GM23338 (cell line): Measurements from ENCODE around the gene PPFIA4. TPM values are rescaled to one million over a fixed set of nuclear protein-coding genes. Genes with fewer than 3 reads are reported as not detected.

ENCODE experiments used
- ATAC-seq: fragments of 200-7000 bp; cut with Tn5 transposase; 3 replicates; pipeline ENCODE4 v1.9.1; 2020
- DNase-seq: peaks from one replicate; pipeline ENCODE4 v3.0.0-alpha.2; 2015; ENCODE audit warnings: low spot score
- H2AFZ ChIP-seq: fragments of 200-600 bp; sonication (generic); 2 replicates; pipeline ENCODE4 v1.8.0; 2016; ENCODE audit warnings: antibody characterized with exemption, mild to moderate bottlenecking, moderate library complexity
- H3F3A ChIP-seq: fragments of 200-600 bp; sonication (generic); replicated peaks from 2 replicates; pipeline ENCODE4 v1.8.0; 2017; ENCODE audit warnings: antibody characterized with exemption, mixed run types, low read depth
- H3K27ac ChIP-seq: fragments of 200-600 bp; sonication (generic); 2 replicates; pipeline ENCODE4 v1.6.1; 2016; ENCODE audit warnings: low read depth
- H3K27me3 ChIP-seq: fragments of 200-600 bp; sonication (generic); 2 replicates; pipeline ENCODE4 v1.8.0; 2016; ENCODE audit warnings: mild to moderate bottlenecking, mixed run types, moderate library complexity; ENCODE audit not compliant: insufficient read depth
- H3K36me3 ChIP-seq: fragments of 200-600 bp; sonication (generic); 2 replicates; pipeline ENCODE4 v1.8.0; 2016; ENCODE audit warnings: mild to moderate bottlenecking; ENCODE audit not compliant: insufficient read depth
- H3K4me1 ChIP-seq: fragments of 200-600 bp; sonication (generic); 2 replicates; pipeline ENCODE4 v1.8.0; 2016; ENCODE audit warnings: mild to moderate bottlenecking, moderate library complexity; ENCODE audit not compliant: insufficient read depth
- H3K4me2 ChIP-seq: fragments of 200-600 bp; sonication (generic); 2 replicates; pipeline ENCODE4 v1.7.1; 2017; ENCODE audit warnings: mixed run types
- H3K4me3 ChIP-seq: fragments of 200-600 bp; sonication (generic); 2 replicates; pipeline ENCODE4 v1.6.1; 2016; ENCODE audit warnings: mixed run types
- H3K79me2 ChIP-seq: fragments of 200-600 bp; sonication (generic); replicated peaks from 2 replicates; pipeline ENCODE4 v1.8.0; 2017; ENCODE audit warnings: mild to moderate bottlenecking; ENCODE audit not compliant: insufficient read depth
- H3K9me2 ChIP-seq: fragments of 200-600 bp; sonication (generic); 2 replicates; pipeline ENCODE4 v1.8.0; 2017; ENCODE audit not compliant: insufficient read depth
- H4K20me1 ChIP-seq: fragments of 200-600 bp; sonication (generic); replicated peaks from 2 replicates; pipeline ENCODE4 v1.8.0; 2017; ENCODE audit warnings: mild to moderate bottlenecking; ENCODE audit not compliant: insufficient read depth
- H3K27ac Mint-ChIP-seq: 2 replicates; pipeline ENCODE4 v1.8.0; 2020; ENCODE audit warnings: inconsistent platforms, mild to moderate bottlenecking, moderate library complexity, mixed read lengths
- H3K27me3 Mint-ChIP-seq: 3 replicates; pipeline ENCODE4 v1.8.0; 2022; ENCODE audit warnings: low read depth, mild to moderate bottlenecking, moderate library complexity, mixed read lengths, inconsistent platforms; ENCODE audit not compliant: insufficient read depth, poor library complexity
- H3K36me3 Mint-ChIP-seq: 3 replicates; pipeline ENCODE4 v1.8.0; 2021; ENCODE audit warnings: low read depth, mild to moderate bottlenecking, inconsistent platforms, moderate library complexity, mixed read lengths
- H3K4me1 Mint-ChIP-seq: 3 replicates; pipeline ENCODE4 v1.8.0; 2020; ENCODE audit warnings: mild to moderate bottlenecking, inconsistent platforms, mixed read lengths
- H3K4me3 Mint-ChIP-seq: 3 replicates; pipeline ENCODE4 v1.8.0; 2021; ENCODE audit warnings: moderate library complexity, mild to moderate bottlenecking, inconsistent platforms, mixed read lengths
- H3K9me3 Mint-ChIP-seq: 3 replicates; pipeline ENCODE4 v1.8.0; 2020; ENCODE audit warnings: moderate library complexity, mild to moderate bottlenecking, inconsistent platforms, mixed read lengths
- EZH2 ChIP-seq: fragments of 200-600 bp; sonication (generic); IDR thresholded peaks from one replicate; pipeline ENCODE4 v1.8.0; 2017; ENCODE audit warnings: antibody characterized with exemption, mild to moderate bottlenecking, low read depth; ENCODE audit not compliant: unreplicated experiment
- ZNF114 ChIP-seq: fragments of 250-450 bp; sonication (Bioruptor Pico); IDR thresholded peaks from 2 replicates; pipeline ENCODE4 v1.5.0; 2020; ENCODE audit warnings: mild to moderate bottlenecking, moderate library complexity
- ZNF331 ChIP-seq: fragments of 250-450 bp; sonication (Bioruptor Pico); IDR thresholded peaks from 2 replicates; pipeline ENCODE4 v1.5.0; 2020; ENCODE audit warnings: low read depth, mild to moderate bottlenecking, moderate library complexity
- polyA plus RNA-seq: library from polyadenylated mRNA; unstranded; fragments of >200 nt; fragmentation: Nextera tagmentation; extraction: Ambion mirVana; gene quantifications from 2 replicates; pipeline ENCODE4 v1.2.1, GENCODE V29; 2016
- total RNA-seq: library from RNA; depleted of rRNA; stranded (reverse); fragments of >200 nt; shearing (Covaris generic); gene quantifications from 2 replicates; pipeline ENCODE4 v1.2.3, GENCODE V29; 2014
- TF ChIP-seq, protein P1 (sequence below): IDR thresholded peaks from 2 replicates; pipeline ENCODE4 v1.6.1; 2016; ENCODE audit warnings: antibody characterized with exemption
- TF ChIP-seq, protein P2 (sequence below), 2 experiments: fragments of 200-600 bp in 1 of 2; sonication (generic) in 1 of 2; conservative IDR thresholded peaks; 2 replicates each; pipeline versions ENCODE4 v1.5.1 to v1.6.1; 2016 to 2017; ENCODE audit warnings: antibody characterized with exemption in 2 of 2, low read depth in 2 of 2, mild to moderate bottlenecking in 2 of 2, moderate library complexity in 1 of 2

PPFIA4 gene
- total and polyA plus RNA-seq, 2 experiments from 2014 or later: 1.3 to 7.6 TPM

DNA sequence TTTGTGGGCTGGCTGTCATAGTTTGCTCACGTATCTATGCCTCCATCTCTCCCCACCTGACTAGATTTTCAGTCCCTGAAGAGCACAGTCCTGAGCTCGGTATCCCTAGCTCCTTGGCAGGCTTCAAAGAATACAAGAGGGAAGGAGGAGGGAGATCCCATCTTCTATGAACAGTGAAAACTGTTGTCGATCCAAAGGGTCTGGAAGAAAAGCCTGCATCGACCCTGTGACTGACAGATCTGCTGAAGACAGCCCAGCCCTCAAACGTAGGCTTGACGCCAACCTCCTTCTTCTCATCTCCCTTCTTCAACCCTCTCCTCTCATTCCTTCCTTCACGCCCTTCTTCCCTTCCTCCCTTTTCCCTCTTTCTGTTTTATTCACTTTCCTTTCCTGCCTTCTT lies 87.9 kb downstream of the PPFIA4 start (continued):
- TF ChIP-seq ZNF114 (CRISPR knock-in tag): no peak
- TF ChIP-seq, protein P1, sequence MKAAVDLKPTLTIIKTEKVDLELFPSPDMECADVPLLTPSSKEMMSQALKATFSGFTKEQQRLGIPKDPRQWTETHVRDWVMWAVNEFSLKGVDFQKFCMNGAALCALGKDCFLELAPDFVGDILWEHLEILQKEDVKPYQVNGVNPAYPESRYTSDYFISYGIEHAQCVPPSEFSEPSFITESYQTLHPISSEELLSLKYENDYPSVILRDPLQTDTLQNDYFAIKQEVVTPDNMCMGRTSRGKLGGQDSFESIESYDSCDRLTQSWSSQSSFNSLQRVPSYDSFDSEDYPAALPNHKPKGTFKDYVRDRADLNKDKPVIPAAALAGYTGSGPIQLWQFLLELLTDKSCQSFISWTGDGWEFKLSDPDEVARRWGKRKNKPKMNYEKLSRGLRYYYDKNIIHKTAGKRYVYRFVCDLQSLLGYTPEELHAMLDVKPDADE: no peak
- TF ChIP-seq, protein P2, sequence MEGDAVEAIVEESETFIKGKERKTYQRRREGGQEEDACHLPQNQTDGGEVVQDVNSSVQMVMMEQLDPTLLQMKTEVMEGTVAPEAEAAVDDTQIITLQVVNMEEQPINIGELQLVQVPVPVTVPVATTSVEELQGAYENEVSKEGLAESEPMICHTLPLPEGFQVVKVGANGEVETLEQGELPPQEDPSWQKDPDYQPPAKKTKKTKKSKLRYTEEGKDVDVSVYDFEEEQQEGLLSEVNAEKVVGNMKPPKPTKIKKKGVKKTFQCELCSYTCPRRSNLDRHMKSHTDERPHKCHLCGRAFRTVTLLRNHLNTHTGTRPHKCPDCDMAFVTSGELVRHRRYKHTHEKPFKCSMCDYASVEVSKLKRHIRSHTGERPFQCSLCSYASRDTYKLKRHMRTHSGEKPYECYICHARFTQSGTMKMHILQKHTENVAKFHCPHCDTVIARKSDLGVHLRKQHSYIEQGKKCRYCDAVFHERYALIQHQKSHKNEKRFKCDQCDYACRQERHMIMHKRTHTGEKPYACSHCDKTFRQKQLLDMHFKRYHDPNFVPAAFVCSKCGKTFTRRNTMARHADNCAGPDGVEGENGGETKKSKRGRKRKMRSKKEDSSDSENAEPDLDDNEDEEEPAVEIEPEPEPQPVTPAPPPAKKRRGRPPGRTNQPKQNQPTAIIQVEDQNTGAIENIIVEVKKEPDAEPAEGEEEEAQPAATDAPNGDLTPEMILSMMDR (conservative IDR thresholded peaks at IDR 0.05; ENCODE audit: low read depth in 2 of 2): no peak
- no peak for TF ChIP-seq EZH2
- TF ChIP-seq ZNF331: no peak

DNA sequence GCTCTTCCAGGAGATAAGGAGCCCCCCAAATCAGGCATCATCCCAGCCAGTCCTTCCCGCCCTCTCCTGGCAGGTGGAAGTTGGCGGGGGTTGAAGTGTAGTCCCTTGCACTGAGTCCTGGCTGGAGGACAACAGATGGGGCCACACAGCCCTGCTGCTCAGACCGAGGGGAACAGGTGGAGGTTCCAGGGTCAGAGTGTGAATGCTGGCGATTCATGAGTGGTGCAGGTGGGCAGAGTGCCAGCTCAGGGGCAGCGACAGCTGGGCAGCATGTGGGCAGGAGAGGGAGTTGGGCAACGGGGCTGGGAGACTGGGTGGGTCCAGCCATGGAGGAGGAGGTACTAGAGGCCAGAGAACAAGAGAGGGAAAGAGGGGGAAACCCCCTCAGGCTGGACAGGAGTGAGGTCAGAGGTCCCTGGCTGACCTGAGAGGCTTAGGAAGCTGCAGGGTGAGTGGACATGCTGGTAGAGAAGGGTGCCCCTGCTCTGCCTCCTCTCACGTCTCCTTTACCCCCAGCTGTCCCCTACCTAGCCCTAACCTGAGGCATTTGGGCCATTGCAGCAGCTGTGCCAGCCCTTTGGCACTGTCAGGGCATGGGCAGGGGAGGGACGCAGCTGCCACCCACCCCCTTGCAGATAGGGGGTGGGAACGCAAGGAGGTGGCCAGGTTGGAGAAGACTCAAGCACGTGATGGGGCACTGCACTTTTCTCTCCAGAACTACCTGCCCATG lies 90.0 kb downstream of the PPFIA4 start:
- no peaks in the 10 kb centered on the region for H3K9me2 ChIP-seq
- peaks cover 6% of the 10 kb centered on the region; the same call in 1 of the 3 replicates for H3K4me1 Mint-ChIP-seq
- H4K20me1 ChIP-seq: no peaks in the 10 kb centered on the region
- H3K27ac Mint-ChIP-seq: no peak overlapping the region
- H3K4me3 ChIP-seq: no peak overlapping the region
- H3K27me3 Mint-ChIP-seq: peaks cover 13% of the 10 kb centered on the region
- no peaks in the 10 kb centered on the region for H3K79me2 ChIP-seq
- DNase-seq: no peak
- no peak overlapping the region for H3K27ac ChIP-seq
- H3K36me3 ChIP-seq: no peaks in the 10 kb centered on the region
- peaks cover 10% of the 10 kb centered on the region for H3K27me3 ChIP-seq
- no peak overlapping the region for H3K4me3 Mint-ChIP-seq
- H3K4me2 ChIP-seq: no peak overlapping the region
- no peak for ATAC-seq
- no peaks in the 10 kb centered on the region for H3K9me3 Mint-ChIP-seq
- no peak overlapping the region for H2AFZ ChIP-seq
- no peaks in the 10 kb centered on the region for H3K4me1 ChIP-seq
- TF ChIP-seq ZNF114 (CRISPR knock-in tag): no peak
- TF ChIP-seq, protein P2 (conservative IDR thresholded peaks at IDR 0.05; ENCODE audit: low read depth in 2 of 2): peak in 1 of 2 experiments; percentile 41; a peak in 2 of 4 replicates
- no peaks in the 10 kb centered on the region for H3F3A ChIP-seq
- H3K36me3 Mint-ChIP-seq: no peaks in the 10 kb centered on the region
